K562 (cell line): ENCODE data around the gene EPM2A. TPM values are rescaled to one million over a fixed set of nuclear protein-coding genes. Genes with fewer than 3 reads are reported as not detected.

Experiments
- ATAC-seq: fragments of 200-7000 bp; cut with Tn5 transposase; 3 replicates; pipeline ENCODE4 v1.9.1; 2020; ENCODE audit warnings: moderate library complexity
- BruUV-seq: library from RNA; stranded (reverse); fragments of 400-500 nt; replicated peaks from 2 replicates; lab custom pipeline; 2021; lab: Mats Ljungman, UMichigan
- CTCF ChIA-PET: fragments of 300-600 bp; formaldehyde crosslinking; extraction: SDS; loops from one replicate; lab custom pipeline; 2021; ENCODE audit warnings: low intra/inter-chr PET ratio; lab: Yijun Ruan, JAX
- POLR2A ChIA-PET: fragments of 300-600, 350-650 bp; sonication (Branson Sonifier 250); formaldehyde crosslinking; extraction: SDS; loops from one replicate; lab custom pipeline; 2021; ENCODE audit warnings: antibody characterized with exemption, inconsistent platforms; lab: Yijun Ruan, JAX
- DNase-seq, 4 experiments: peaks; one replicate each; pipeline versions ENCODE4 v3.0.0 to v3.0.0-alpha.2; 2011 to 2018; ENCODE audit warnings: low spot score in 3 of 4, mixed read lengths in 3 of 4; ENCODE audit errors: extremely low read depth in 1 of 4
- FAIRE-seq: peaks from 2 replicates; lab custom pipeline; 2011; peaks lifted over from hg19 to GRCh38; lab: Jason Lieb, UNC
- H2AFZ ChIP-seq: 2 replicates; pipeline ENCODE4 v1.6.0; 2011; ENCODE audit warnings: low read depth, low read length, control low read depth, inconsistent platforms
- H3K27ac ChIP-seq: fragments of 200-600 bp; 3 replicates; pipeline ENCODE4 v1.8.0; 2011; ENCODE audit warnings: low read depth, mild to moderate bottlenecking, control low read depth, inconsistent platforms, low read length, moderate library complexity, mixed read lengths; ENCODE audit errors: extremely low read depth
- H3K27me3 ChIP-seq, 2 experiments: fragments of 300-600 bp in 1 of 2; 2 replicates in 1 of 2; 3 replicates in 1 of 2; pipeline versions ENCODE4 v1.6.0 to v1.8.0; 2011; ENCODE audit warnings: inconsistent platforms in 2 of 2, low read length in 2 of 2, mild to moderate bottlenecking in 1 of 2, mixed read lengths in 1 of 2, moderate library complexity in 1 of 2; ENCODE audit not compliant: control insufficient read depth in 2 of 2, insufficient read depth in 2 of 2
- H3K36me3 ChIP-seq: fragments of 300-600 bp; 3 replicates; pipeline ENCODE4 v1.8.0; 2011; ENCODE audit warnings: mild to moderate bottlenecking, low read length, inconsistent platforms; ENCODE audit not compliant: control insufficient read depth, insufficient read depth
- H3K4me1 ChIP-seq, 2 experiments: fragments of 200-600 bp in 1 of 2; replicated peaks in 1 of 2; 2 replicates in 1 of 2; 3 replicates in 1 of 2; pipeline versions ENCODE4 v1.5.1 to v1.8.0; 2011; ENCODE audit warnings: inconsistent platforms in 2 of 2, low read length in 2 of 2, mild to moderate bottlenecking in 1 of 2, mixed read lengths in 1 of 2, moderate library complexity in 1 of 2; ENCODE audit not compliant: control insufficient read depth in 2 of 2, insufficient read depth in 2 of 2
- H3K4me2 ChIP-seq: 2 replicates; pipeline ENCODE4 v1.6.1; 2011; ENCODE audit warnings: low read length, control low read depth, inconsistent platforms, mixed read lengths; ENCODE audit not compliant: insufficient read depth
- H3K4me3 ChIP-seq: fragments of 200-600 bp; sonication (generic), shearing (Covaris generic); 2 replicates; pipeline ENCODE4 v1.5.1; 2016; ENCODE audit warnings: control low read depth, inconsistent platforms
- H3K79me2 ChIP-seq: fragments of 200-600 bp; 3 replicates; pipeline ENCODE4 v1.8.0; 2011; ENCODE audit warnings: low read length, inconsistent platforms; ENCODE audit not compliant: control insufficient read depth, insufficient read depth
- H3K9ac ChIP-seq, 2 experiments: 2 replicates each; pipeline versions ENCODE4 v1.6.0 to v1.6.1; 2011; ENCODE audit warnings: low read depth in 2 of 2, low read length in 2 of 2, control low read depth in 1 of 2, inconsistent platforms in 1 of 2, mild to moderate bottlenecking in 1 of 2, mixed read lengths in 1 of 2; ENCODE audit not compliant: insufficient read depth in 1 of 2
- H3K9me1 ChIP-seq: one replicate; pipeline ENCODE4 v1.6.0; 2011; ENCODE audit warnings: inconsistent platforms, mild to moderate bottlenecking, low read length, moderate library complexity; ENCODE audit not compliant: control insufficient read depth, insufficient read depth
- H3K9me3 ChIP-seq: replicated peaks from 2 replicates; pipeline ENCODE4 v1.5.1; 2011; ENCODE audit warnings: low read depth, low read length, inconsistent platforms; ENCODE audit not compliant: control insufficient read depth, insufficient read depth
- H4K20me1 ChIP-seq: replicated peaks from 2 replicates; pipeline ENCODE4 v1.6.1; 2011; ENCODE audit warnings: low read length, inconsistent platforms, mixed read lengths; ENCODE audit not compliant: control insufficient read depth, insufficient read depth
- EGR1 ChIP-seq: fragments of 450-650 bp; conservative IDR thresholded peaks from 2 replicates; pipeline ENCODE4 v1.6.1; 2017; ENCODE audit warnings: mild to moderate bottlenecking
- HLTF ChIP-seq: fragments of 450-650 bp; IDR thresholded peaks from 2 replicates; pipeline ENCODE4 v1.6.1; 2016
- ZNF175 ChIP-seq: fragments of 200-800 bp; sonication (Bioruptor generic); IDR thresholded peaks from 2 replicates; pipeline ENCODE4 v1.6.1; 2016; ENCODE audit warnings: low read depth, mild to moderate bottlenecking, missing genetic modification characterization, missing compliant biosample characterization
- ZNF76 ChIP-seq: fragments of 250-450 bp; sonication (Bioruptor Pico); IDR thresholded peaks from 2 replicates; pipeline ENCODE4 v1.4.0; 2020; ENCODE audit warnings: mild to moderate bottlenecking, moderate library complexity, borderline replicate concordance
- WGBS: fragments of 100-300 bp; shearing (Covaris generic); methylation state at CpG from one replicate; pipeline ENCODE4 v1.1.6; 2016; ENCODE audit warnings: low coverage, mixed read lengths; ENCODE audit not compliant: insufficient coverage; ENCODE audit errors: missing lambda C conversion rate; 5-methylcytosine and 5-hydroxymethylcytosine counted together
- in situ Hi-C: fragments of 300-500 bp; cut with MboI; formaldehyde crosslinking; loops from 4 replicates; pipeline ENCODE4 v1.15.0; 2018; ENCODE audit warnings: inconsistent platforms, mixed read lengths
- intact Hi-C: fragments of 100-400 bp; cut with micrococcal nuclease; formaldehyde crosslinking; loops from 2 replicates; pipeline ENCODE4 v1.14.2; 2022
- polyA plus RNA-seq, 8 experiments: library from polyadenylated mRNA; depleted of rRNA in 4 of 8; stranded (reverse) in 5 of 8; unstranded in 3 of 8; fragments of >200 nt; fragmentation: Nextera tagmentation in 2 of 8; fragmentation: Illumina TruSeq in 1 of 8; extraction: Ambion mirVana in 2 of 8; extraction: Trizol in 1 of 8; gene quantifications; 2 replicates each; pipeline versions ENCODE4 v1.2.1 to v1.2.3, GENCODE V29; 2011 to 2014; ENCODE audit warnings: inconsistent platforms in 1 of 8, missing spikeins in 1 of 8
- total RNA-seq, 7 experiments: library from RNA; depleted of rRNA in 6 of 7; stranded (reverse); fragments of >200 nt in 6 of 7; fragmentation: Illumina TruSeq in 2 of 7; extraction: Trizol in 2 of 7; gene quantifications; 2 replicates each; pipeline versions ENCODE4 v1.2.1 to v1.2.3, GENCODE V29; 2011 to 2021; ENCODE audit warnings: low replicate concordance in 1 of 7
- TF ChIP-seq, protein P1 (sequence below), 2 experiments: fragments of 450-650 bp in 1 of 2; sonication (generic) in 1 of 2; formaldehyde crosslinking in 1 of 2; IDR thresholded peaks in 1 of 2; conservative IDR thresholded peaks in 1 of 2; 2 replicates each; pipeline versions ENCODE4 v1.6.1 to v1.8.1; 2016 to 2023; ENCODE audit warnings: mild to moderate bottlenecking in 2 of 2, moderate library complexity in 2 of 2, inconsistent platforms in 1 of 2, missing genetic modification reagents in 1 of 2

Gene EPM2A
- total and polyA plus RNA-seq, 9 of the 15 experiments (the other 6 are each of a cell fraction or from before 2014, with no cell fraction given), result 0.35 to 5.3 (median 2.5) TPM

DNA sequence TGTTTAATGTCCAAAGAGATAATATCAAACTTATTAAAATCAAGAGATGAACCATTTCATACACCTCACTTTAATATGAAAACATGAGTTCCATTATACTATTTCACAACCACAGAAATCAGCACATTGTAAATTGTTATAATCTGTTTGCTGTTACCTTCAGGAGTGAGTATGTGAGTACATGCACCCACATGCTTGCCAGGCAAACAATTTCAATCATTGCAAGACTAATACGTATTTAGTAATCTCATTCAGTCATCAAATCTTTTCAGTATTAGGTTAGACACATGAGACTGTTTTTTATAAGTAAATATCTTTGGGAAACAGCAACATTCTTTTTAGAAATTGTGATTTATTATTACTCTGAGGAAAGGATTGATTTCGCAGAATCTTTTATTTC lies 9.3 kb upstream of the EPM2A start:
- no peak overlapping the region for H2AFZ ChIP-seq
- no peaks in the 10 kb centered on the region for H3K79me2 ChIP-seq
- no peaks in the 10 kb centered on the region for H3K27me3 ChIP-seq
- in situ Hi-C loops (no loop called here), intact Hi-C loops (no loop called here)
- H3K9me3 ChIP-seq, result no peaks in the 10 kb centered on the region
- H3K9ac ChIP-seq, result no peak overlapping the region
- H3K4me3 ChIP-seq, result no peak overlapping the region
- BruUV-seq, result no TSS peak
- peaks cover 0 to 3% of the 10 kb centered on the region in 2 experiments; a peak in 2 of 5 replicates for H3K4me1 ChIP-seq
- ATAC-seq (no peak), FAIRE-seq (no peak), DNase-seq (no peak)
- CTCF ChIA-PET, result no interaction called here
- 43% methylated on average over 2 of the region's 2 CpGs for WGBS
- H4K20me1 ChIP-seq, result no peaks in the 10 kb centered on the region
- H3K36me3 ChIP-seq, result no peaks in the 10 kb centered on the region
- no peak for TF ChIP-seq ZNF175 (CRISPR knock-in tag)
- TF ChIP-seq ZNF76 (CRISPR knock-in tag), result no peak
- TF ChIP-seq EGR1, result no peak
- TF ChIP-seq, protein P1, sequence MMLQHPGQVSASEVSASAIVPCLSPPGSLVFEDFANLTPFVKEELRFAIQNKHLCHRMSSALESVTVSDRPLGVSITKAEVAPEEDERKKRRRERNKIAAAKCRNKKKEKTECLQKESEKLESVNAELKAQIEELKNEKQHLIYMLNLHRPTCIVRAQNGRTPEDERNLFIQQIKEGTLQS (IDR thresholded peaks at IDR 0.05), result no peak
- TF ChIP-seq, protein P1 (CRISPR knock-in tag; conservative IDR thresholded peaks at IDR 0.05), result no peak
- no peak for TF ChIP-seq HLTF
- no peak overlapping the region for H3K4me2 ChIP-seq
- H3K27ac ChIP-seq, result no peak overlapping the region
- H3K9me1 ChIP-seq, result no peaks in the 10 kb centered on the region
- POLR2A ChIA-PET, result interaction anchor here (0.7 to 2.2 kb wide), 3 partner anchors 10 to 71 kb away, joined by 3 to 8 read pairs (median 4); partner anchors contain the start of genes EPM2A and FBXO30
